NCI-H446 (cell line): ENCODE measurements around the gene FOXL3.
"Not testable (repeated sequence)": the region's sequence is repeated elsewhere in the genome, so short reads cannot be mapped to it uniquely, and the experiment has no call there.

Source experiments
- DNase-seq, 2 experiments: peaks; one replicate each; lab custom pipeline; 2025; lab: John Stamatoyannopoulos, UW

Gene FOXL3

GRCh38 chr7:289756-290553 lies at the start of gene FOXL3:
FOXL3 (plus strand) TSS chr7:290170; CDS start chr7:290170, 0 bp downstream.
- DNase-seq: no peak

- no peak for DNase-seq
Observed at GRCh38 chr7:240887-241421, 49.0 kb upstream of the FOXL3 start.

GRCh38 chr7:241513-241912 lies 48.5 kb upstream of the FOXL3 start:
- DNase-seq: no peak

DNA sequence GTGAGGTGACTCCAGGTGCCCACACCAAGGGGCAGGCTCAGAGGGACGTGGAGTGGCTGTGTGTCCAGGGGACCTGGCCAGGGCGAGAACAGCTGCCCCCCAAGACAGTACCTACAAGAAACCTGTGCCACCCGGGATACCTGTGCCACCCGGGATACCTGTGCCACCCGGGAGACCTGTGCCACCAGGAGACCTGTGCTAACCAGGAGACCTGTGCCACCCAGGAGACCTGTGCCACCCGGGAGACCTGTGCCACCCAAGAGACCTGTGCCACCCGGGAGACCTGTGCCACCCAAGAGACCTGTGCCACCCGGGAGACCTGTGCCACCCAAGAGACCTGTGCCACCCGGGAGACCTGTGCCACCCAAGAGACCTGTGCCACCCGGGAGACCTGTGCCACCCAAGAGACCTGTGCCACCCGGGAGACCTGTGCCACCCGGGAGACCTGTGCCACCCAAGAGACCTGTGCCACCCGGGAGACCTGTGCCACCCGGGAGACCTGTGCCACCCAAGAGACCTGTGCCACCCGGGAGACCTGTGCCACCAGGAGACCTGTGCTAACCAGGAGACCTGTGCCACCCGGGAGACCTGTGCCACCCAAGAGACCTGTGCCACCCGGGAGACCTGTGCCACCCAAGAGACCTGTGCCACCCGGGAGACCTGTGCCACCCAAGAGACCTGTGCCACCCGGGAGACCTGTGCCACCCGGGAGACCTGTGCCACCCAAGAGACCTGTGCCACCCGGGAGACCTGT lies 47.0 kb upstream of the FOXL3 start:
- not testable (repeated sequence) for DNase-seq

- DNase-seq: not testable (repeated sequence)
Observed at GRCh38 chr7:243580-243978, 46.4 kb upstream of the FOXL3 start.

DNA sequence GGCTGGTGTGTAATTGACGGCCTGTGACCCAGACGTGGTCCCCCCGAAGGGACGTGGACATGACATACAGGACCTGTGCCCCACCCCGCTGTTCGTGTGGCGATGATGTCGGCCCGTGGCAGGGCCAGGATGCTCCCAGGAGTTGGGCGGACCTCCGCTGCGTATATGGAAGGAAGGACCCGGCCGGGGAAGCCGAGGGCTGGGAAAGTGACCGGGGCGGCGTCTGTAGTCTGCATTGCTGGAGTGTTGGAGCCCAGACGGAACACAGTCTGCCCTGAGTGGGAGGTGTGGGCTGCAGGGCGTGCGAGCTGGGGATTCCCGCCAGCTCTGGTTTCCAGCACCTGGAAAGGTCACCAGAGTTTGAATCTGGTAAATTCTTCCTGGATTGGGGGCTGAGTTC lies 45.0 kb upstream of the FOXL3 start:
- no peak for DNase-seq

DNA sequence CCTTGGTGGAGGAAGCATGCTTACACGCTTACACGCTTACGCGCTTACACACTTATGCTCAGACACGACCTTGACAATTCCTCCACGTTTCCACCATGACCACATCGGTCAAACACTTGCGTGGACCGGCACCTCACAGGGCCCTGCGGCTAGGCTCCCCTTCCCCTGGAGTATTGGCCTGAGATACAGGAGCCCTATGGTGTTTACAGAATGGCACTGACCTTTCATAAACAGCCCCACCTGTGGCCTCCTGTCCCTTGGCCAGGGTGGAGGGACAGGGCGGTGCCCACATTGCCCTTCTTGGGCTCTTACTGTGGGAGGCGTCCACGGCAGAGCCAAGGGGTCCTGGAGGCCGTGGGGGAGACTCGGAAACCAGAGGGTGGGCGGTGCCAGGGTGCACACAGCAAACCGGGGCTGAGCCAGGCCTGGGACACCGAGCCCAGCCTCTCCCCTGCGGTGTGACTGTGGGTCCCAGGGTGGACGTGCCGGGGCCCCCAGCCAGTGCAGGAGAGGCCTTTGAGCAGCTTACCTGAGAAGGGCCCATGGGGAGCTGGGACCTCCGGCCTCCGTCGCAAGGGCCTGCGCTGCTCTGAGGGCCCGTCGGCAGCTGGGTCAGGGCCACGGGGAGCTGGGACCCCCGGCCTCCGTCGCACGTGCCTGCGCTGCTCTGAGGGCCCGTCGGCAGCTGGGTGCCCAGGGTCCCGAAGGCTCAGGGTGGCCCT lies 44.2 kb upstream of the FOXL3 start:
- DNase-seq: no peak

DNA sequence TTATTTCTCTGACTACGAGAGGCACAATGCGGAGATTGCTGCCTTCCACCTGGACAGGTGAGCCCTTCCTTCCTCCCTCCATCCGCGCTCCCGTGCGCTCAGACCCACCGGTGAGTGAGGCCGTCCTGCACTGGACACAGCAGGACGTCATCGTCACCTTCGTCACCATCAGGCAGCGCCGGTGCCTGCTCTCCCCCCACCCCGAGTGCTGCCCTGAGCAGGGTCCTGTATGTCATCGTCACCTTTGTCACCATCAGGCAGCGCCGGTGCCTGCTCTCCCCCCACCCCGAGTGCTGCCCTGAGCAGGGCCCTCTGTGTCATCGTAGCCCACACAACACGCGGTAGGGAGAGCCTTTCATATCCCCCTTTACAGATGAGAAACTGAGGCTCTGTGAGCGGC lies 43.5 kb upstream of the FOXL3 start:
- DNase-seq: no peak

GRCh38 chr7:247181-247580 lies 42.8 kb upstream of the FOXL3 start:
- DNase-seq: no peak

DNA sequence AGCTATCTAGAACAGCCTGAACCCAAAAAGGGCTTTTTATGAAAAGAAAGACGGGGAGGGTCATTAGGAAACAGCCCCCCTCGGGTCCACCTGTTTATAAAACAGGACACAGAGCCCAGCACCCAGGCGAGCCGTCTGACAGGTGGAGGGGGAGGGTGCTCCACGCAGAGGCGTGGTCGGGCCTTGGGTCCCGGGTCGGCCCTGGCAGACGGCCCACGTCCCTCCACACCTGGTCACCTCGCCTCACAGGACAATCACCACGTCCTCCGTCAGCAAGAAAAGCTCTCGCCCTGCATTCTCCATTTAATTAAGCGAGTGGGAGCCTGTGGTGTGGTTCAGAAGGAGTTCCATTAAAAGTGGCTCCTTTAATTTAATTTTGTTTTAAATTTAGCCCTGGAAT lies 42.3 kb upstream of the FOXL3 start:
- DNase-seq: no peak

DNA sequence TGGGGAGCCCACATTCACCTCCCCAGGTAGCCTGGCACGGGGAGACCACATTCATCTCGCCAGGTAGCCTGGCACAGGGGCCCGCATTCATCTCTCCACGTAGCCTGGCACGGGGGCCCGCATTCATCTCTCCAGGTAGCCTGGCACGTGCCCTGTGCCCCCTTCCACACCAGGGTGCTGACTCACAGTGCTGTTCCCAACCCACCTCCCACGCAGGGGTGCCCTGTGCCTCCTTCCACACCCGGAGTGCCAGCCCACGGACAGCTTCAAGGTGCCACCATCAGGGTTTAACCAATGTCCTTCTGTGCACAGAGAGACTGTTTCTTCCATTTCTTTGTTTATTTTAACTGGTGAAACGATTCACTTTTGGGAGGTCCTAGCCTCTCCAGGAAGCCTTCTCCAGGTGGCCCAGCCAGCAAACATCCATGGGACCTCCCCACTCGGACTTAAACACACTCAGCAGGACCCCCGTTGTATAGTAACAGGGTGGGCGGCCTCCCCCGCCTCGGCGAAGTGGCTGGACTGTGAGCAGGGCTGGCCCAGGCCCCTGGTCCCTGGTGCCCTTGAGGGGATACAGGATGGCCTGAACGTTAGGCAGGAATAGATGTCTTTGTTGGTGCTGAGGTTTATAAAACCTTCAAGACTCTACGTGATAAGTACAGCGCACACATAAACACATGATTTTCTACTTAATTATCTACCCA lies 41.1 kb upstream of the FOXL3 start:
- DNase-seq: no peak

DNA sequence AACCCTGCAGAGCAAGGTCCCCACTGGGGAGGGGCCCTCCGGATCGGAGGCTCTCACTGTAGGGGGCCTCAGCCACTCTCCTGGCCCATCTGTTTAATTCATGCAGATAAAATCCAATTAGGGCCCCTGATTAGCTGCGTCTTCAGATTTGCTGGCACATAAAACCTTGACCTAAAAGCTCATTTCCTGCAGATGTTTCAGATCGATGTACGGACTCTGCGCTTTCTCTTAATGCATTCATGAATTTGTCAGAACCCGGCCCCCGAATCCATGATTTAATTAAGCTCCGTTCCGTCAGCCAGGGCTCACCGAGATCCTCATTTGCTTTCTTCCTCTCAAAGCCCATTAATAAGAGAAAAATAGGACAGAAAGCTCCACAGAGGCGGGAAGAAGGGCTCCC lies 40.0 kb upstream of the FOXL3 start:
- DNase-seq: no peak

GRCh38 chr7:250523-250922 lies 39.4 kb upstream of the FOXL3 start:
- DNase-seq: no peak

GRCh38 chr7:251005-251404 lies 39.0 kb upstream of the FOXL3 start:
- no peak for DNase-seq

- DNase-seq: no peak
Observed at GRCh38 chr7:251446-252175, 38.4 kb upstream of the FOXL3 start.

DNA sequence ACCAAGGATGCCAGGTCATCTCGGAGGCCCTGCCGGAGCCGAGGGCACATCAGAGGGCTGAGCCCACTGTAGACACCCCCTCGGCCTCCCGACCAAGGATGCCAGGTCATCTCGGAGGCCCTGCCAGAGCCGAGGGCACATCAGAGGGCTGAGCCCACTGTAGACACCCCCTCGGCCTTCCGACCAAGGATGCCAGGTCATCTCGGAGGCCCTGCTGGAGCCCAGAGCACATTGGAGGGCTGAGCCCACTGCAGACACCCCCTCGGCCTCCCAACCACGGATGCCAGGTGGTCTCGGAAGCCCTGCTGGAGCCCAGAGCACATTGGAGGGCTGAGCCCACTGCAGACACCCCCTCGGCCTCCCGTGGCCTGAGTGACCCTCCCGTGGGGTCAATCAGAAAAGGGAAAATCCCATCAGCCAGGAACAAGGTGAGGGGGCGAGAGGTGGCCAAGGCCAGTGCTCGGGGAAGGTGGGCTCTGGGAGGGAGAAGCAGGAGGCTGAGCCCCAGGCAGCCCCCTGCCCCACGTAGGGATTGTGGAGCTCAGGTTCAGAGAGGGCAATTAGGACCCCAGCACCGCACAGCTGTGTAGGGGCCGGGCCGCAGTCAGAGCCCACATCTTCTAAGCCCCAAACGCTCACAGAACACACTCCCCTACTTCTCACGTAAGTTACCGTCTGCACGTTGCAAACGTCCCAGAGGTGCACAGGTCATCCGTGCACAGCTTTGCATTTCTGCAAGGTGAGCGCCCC lies 37.6 kb upstream of the FOXL3 start:
- DNase-seq: no peak

DNA sequence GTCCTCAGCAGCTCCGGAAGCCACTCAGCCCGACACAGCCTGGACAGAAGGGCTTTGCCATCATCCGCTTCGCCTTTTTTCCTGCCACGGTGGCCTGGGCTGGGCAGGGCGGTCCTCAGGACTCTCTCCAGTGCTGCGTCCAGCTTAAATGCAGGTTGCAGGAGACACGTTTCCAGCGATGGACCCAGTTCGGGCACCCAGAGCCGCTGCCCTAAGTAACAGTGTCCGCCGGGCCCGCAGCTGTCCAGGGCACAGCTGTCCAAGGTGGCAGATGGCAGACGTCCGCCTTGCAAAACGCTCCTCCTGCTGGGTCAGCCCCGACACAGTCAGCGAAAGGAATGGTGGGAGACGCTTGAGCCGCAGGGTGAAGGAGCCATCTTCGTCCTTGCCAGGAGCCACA lies 37.0 kb upstream of the FOXL3 start:
- DNase-seq: no peak

DNA sequence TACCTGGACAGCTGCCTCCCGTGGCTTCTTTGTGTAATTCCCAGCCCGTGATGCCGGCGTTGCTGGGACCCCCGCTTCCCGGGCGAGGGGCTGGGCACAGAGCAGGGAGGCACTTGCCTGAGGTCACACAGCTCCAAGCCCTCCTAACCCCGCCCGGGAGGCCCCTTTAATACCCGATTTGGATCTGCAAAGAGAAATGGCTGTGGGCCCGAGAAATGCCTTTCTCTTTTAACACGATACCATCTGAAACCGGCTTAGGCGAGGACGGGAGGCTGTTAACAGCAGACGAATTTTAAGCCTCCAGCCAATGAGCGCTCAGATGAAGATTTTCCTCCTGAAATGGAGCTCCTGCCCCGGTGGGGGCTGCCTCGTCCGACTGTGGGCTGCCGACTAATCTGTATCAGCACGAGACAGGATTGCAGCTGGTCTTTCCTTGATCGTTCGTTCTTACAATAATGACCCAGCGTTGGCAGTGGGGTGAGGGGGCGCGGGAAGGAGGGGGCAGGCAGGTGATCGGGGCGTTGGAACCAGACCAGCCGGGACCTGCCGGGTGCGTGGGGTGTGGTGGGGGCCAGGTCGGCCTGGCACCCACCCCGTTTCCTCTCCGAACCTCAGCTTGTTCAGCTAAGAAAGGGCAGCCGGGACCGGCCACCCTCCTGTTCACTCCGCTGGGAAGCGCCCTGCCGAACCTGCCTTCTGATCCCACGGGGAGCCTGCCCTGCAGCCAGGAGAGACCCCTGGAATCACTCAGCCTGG lies 36.2 kb upstream of the FOXL3 start:
- DNase-seq: no peak

GRCh38 chr7:254337-255037 lies 35.5 kb upstream of the FOXL3 start:
- no peak for DNase-seq
